DMS 273 (cell line): ENCODE data around the gene HIVEP2.

Experiments used
- DNase-seq: peaks from one replicate; lab custom pipeline; 2025; ENCODE audit not compliant: unreplicated experiment; lab: John Stamatoyannopoulos, UW

Gene HIVEP2

GRCh38 chr6:142823256-142823902, 121.6 kb downstream of the HIVEP2 start:
- peak; percentile 90 for DNase-seq

- DNase-seq: peak; percentile 96
Observed at GRCh38 chr6:142822842-142823241, 122.1 kb downstream of the HIVEP2 start.

DNA sequence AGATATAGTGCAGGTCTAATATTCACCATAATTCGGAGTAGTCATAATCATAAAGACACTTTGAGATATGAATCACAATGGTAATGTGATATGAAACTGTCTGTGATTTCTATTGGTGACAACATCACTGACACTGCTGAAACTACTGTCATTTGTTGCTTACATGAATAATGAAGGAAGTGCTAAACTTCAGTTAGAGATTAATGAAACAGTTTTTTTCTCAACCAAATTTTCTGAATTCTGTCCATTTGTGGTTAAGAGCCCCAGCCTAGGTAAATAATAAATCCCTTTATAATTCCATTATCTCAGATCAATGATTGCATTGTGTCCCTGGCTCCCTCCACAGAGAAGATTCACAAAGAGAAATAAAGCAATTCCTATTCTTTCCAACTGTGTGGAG, 122.6 kb downstream of the HIVEP2 start:
- no peak for DNase-seq

GRCh38 chr6:142821860-142822259, 123.1 kb downstream of the HIVEP2 start:
- DNase-seq: peak; percentile 56

DNA sequence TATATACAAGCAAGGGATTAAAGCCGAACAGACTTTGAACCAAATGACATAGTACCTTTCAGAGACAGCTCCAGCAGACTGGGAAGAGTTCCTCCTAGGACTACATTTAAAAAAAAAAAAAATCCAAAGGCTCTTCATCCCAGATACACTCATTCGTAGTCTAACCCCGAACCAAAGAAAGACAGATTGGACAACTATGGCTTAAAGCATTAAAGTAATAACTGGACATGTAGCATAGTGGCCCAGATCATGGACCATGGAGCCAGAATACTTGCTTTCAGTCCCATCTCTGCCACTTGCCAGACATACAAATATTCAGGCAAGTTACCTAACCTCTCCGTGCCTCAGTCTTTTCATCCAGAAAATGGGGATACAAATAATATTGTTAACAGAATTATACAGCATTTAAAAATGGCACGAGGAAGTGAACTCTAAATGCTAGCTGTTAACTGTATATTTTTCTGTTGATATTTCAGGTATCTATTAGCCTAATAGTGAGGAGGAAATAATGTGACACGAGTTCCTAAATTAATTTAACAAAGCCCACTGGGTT, 123.7 kb downstream of the HIVEP2 start:
- DNase-seq: no peak

DNA sequence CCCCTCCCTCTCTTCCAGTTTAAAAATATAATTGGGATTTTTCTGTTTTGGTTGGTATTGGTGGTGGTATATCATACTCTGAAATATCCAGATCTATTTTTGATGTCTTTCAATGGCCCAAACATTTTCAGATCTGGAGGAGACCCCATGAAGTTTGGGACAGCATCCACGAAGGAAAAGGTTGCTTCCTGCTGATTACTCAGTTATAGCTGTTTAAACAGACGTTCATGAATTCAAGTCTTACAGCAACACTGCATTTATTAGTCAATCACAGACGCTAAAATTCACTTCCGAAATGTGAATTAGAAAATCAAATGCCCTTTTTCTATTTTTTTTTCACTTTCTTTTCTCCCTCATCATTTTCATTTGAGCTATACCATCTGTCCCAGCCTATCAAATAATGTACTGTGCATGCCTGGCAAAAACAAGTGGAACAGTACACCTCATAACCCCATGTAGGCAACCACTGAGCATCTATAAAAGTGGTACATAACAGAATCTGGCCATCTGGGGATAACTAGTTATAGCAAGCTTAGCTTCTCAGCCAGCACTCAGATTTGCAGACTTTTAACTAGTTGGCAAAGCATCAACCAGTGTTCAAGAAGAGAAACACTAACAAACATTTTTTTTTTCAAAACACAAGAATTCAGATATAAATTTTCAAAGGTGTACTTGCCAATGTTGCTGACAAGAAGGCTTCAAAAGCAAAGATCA, 124.5 kb downstream of the HIVEP2 start:
- peak; percentile 86 for DNase-seq

DNA sequence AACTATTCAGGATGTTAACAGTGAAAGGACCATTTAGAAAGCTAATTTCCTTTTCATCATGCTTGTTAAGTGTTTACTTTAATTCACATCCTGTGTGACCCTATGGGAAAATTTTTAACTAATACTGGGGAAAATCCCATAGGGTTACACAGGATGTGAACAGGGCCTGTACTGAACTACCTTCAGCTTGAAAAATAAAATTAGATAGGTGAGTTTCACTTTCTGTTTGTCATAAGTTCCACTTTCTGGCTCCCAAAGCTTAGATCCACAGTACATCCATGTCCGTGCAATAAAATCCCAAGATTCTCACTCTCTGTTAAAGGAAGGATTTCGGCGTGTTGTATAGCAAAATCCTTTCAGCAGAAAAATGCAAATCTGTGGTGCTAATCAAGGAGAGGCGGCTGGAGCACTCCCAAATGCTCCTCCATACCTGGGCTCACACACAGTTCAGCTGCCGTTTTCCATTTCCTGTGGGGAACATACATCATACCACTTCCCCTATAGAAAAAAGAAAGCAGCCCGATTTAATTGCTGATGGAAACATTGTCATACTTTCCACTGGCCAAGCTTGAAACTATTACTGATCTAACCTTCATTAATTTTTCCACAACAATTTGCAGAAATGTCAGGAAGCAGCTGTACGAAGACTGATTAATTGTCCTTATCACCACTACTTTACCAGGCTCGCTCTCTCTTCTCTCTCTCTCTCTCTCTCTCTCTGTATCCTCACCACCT, 125.2 kb downstream of the HIVEP2 start:
- DNase-seq: peak; percentile 48

DNA sequence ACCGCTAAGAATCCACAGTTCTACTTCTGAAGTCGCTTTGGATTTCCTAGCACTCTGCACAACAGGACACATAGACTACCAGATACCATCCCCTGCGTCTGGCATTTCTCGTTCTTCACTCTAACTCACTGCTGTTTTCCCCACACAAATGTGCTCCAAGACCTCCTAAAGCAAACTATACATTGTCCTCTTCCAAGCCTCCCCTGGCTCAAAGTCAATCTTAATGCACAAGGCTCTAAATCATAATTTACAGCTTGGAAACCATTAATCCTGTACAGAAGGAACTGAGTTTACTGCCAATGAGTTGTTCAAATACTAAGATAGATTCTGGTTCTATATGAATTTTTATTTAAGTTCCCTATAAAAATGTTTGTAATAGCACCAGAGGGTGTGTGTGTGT, 128.5 kb downstream of the HIVEP2 start:
- DNase-seq: no peak

DNA sequence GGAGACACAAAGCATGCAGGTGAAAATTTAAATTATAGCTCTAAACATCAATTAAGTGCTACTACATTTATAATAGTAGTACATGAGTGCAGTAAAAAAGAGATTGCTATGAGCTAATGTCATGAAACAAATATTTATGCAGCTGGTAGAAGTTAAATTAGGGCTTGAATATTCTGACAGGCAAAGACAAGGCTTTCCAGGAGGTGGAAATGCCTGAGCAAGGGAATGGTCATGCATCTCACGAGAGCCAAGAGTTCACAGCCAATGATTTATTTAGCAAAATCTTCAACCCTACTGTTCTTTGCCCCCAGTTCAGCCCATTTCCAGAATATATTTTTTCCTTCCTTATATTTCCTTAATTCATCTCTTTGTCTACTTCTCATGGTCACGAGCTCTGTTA, 128.9 kb downstream of the HIVEP2 start:
- no peak for DNase-seq

DNA sequence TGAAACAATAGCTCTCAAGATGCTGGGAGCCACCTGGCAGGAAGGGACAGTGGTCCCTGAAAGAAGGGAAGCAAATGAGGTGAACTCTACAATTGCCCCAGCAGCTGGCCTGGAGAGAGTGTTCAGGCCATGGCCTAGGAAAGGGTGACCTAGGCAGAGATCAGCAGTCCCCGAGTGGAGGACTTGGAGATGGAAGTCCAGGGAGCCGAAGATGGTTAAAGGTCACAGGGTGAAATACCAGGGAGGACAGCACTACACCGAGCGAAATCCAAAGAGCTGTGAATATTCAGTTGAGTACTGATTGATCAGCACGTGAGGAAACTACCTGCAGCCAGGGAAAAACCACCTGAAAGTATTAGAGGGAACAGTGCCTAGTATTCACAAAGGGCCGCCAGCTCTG, 133.1 kb downstream of the HIVEP2 start:
- DNase-seq: no peak

- DNase-seq: no peak
Observed at GRCh38 chr6:142810952-142811514, 133.9 kb downstream of the HIVEP2 start.

DNA sequence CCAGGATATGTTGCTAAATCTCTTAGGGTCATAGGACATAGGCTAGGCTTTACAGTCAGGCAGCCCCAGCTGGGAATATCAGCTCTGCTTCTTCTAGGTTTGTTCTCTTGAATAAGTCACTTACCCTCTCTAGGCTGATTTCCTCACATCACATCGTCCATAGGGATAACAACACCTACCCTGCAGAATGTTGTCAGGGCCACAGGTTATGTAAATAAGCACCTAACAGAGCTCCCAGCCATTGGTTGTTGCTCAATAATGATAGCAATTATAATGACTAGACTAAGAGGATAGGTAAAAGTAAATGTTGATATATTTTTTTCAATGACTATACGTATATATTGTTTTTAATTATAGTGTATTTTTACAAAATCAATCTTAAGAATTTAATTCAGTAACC, 135.0 kb downstream of the HIVEP2 start:
- DNase-seq: no peak

DNA sequence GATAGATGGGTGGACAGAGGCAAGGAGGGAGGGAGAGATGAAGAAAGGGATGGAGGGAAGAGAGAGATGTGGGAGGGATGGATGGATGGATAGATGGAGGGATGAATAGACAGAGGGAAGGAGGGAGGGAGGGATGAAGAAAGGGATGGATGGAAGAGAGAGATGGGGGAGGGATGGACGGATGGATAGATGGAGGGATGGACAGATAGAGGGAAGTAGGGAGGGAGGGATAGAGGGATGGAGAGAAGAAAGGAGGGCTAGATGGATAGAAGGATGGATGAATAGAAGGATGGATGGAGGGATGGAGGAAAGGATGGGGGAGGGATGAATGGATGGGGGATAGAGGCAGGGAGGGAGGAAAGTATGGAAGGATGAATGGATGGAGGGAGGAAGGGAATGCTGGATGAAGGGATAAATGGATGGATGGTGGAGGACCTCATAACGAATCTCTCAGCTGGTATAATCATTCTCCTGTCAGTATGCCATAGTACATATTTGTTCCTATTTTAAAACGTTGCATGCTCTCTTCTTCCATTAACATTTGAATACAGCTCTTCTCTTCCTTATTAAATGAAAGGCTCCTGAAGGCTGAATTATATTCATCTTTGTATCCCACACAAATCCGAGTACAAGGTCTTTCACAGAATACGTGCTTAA, 136.4 kb downstream of the HIVEP2 start:
- no peak for DNase-seq

DNA sequence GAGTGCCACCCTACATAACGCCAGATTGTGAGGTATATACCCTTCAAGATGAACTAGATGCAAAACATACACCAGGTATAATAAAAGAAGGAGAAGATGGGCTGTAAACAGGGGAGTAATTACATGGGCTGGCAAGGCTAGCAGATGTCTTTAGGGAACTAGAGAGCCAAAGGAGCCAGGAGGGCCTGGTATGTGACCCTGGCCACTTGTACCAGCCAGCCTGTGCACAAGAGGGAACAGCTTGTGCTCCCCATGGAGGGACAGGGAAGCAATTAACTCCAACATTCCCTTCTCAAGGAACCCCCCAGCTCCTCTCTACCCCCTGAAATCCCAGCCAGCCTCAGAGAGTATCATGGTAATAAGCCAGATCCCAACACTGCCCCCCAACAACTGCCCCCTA, 139.9 kb downstream of the HIVEP2 start:
- DNase-seq: peak; percentile 65

DNA sequence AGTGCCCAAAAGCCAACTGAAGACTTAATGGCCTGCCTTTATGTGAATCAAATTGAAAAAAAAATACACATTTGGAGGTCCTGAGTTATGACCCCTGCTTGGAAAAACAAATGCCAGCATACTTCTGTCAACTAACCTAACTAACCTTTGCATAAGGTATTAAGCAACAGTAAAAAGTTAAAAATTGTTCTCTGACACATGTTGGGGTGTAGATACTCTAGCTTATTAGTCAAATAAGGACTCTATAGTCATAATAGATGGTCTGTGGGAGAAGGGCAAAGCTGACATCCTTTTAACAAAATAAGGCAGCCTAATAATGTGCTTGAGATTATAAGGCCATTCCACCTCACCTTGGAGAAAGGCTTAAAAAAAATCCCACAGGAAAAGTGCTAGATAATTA, 140.5 kb downstream of the HIVEP2 start:
- DNase-seq: no peak

DNA sequence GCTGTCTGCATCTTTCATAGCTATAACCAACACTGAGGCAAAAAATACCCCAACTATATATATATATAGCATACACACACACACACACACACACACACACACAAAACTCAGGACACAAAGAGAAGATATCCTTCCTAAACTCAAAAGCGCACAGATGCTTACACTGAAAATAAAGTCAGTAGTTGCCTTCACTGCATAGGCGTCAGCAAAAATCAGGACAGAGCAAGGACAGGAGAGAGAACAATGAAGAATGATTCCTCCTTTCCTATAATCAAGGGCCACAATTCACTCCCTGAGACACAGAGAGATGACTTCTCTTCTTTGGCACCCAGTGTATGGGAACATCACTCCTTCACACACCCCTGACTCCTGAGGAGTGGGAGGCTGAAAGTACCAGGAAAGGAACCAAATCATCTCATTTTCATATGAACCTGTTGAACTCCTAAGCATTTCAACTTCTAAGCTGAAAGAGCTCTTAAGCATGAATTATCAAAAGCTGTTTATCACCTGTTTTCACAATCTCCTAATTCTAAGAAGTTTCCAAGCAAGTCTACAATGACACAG, 141.4 kb downstream of the HIVEP2 start:
- no peak for DNase-seq

- DNase-seq: no peak
Observed at GRCh38 chr6:142803032-142803431, 141.9 kb downstream of the HIVEP2 start.

DNA sequence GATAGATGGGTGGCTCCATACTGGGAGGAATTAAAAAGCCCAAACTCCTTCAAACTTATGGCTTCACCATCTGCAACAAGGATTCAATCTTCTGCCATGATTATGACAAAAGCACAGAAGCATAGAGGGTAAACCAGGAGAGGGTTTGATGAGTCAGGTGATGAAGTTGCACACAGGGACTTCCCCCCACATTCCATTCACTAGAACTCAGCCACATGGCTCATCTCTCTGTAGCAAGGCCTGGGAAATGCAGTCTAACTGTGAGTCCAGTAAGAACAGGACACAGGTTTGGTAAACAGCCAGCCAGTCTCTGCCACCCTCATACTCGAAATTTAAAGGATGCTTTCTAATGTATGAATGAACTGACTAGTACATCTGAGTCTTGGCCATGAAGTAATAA, 142.9 kb downstream of the HIVEP2 start:
- peak; percentile 29 for DNase-seq

GRCh38 chr6:142800240-142800639, 144.7 kb downstream of the HIVEP2 start:
- DNase-seq: no peak

- no peak for DNase-seq
Observed at GRCh38 chr6:142799639-142800038, 145.3 kb downstream of the HIVEP2 start.

GRCh38 chr6:142797159-142797558, 147.8 kb downstream of the HIVEP2 start:
- no peak for DNase-seq
